GM23248 (cell line): ENCODE data around the gene SLC35E2B.

Experiments
- EZH2 ChIP-seq: fragments of 200-600 bp; sonication (generic); IDR thresholded peaks from 2 replicates; pipeline ENCODE4 v1.6.1; 2018; ENCODE audit warnings: antibody characterized with exemption, mild to moderate bottlenecking; ENCODE audit not compliant: insufficient read depth, poor library complexity, severe bottlenecking
- EZH2phosphoT487 ChIP-seq: fragments of 200-600 bp; sonication (generic); IDR thresholded peaks from 2 replicates; pipeline ENCODE4 v1.6.1; 2018; ENCODE audit warnings: antibody characterized with exemption, moderate library complexity, mild to moderate bottlenecking, low read depth; ENCODE audit not compliant: insufficient read depth

DNA sequence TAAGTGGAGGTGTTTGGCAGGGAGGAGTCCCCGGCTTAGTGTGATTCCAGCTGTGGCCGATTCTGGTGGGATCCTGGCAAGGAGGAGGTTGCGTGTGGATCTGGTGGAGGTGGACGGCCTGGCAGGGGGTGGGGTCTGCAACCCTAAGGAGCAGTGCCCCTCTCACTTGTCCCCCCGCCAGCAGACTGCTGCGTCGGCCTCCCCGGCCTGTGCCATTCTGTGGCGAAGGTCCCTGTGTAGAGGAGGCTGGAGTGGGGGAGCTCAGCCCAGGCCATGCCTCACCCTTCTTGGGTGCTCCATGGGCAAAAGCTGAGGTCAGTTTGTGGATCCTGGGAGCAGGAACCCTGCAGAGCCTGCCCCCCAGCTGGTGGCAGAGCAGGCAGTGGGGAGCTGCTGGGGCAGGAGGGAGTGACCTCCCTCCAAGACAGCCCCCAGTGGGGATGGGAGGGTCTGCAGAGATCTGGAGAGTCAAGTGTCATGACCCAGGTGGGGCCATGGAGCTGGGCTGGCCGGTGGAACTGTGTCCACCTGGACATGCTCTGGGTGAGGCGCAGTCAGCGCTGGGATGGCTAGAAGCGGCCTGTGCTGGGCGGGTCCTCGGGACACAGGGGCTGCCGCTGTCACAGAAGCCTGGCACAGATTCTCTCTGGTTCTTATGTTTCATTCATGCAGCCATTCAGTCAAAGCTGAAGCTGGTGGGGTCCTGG lies 72.0 kb downstream of the SLC35E2B start:
- TF ChIP-seq EZH2 (no peak), EZH2phosphoT487 (no peak)
